Cerebellar cortex (tissue), 1 donor: ENCODE measurements around the gene RASA3.

Experiments used
- DNase-seq: peaks from one replicate; pipeline ENCODE4 v3.0.0-alpha.2; 2015; ENCODE audit warnings: low spot score

RASA3 gene

DNA sequence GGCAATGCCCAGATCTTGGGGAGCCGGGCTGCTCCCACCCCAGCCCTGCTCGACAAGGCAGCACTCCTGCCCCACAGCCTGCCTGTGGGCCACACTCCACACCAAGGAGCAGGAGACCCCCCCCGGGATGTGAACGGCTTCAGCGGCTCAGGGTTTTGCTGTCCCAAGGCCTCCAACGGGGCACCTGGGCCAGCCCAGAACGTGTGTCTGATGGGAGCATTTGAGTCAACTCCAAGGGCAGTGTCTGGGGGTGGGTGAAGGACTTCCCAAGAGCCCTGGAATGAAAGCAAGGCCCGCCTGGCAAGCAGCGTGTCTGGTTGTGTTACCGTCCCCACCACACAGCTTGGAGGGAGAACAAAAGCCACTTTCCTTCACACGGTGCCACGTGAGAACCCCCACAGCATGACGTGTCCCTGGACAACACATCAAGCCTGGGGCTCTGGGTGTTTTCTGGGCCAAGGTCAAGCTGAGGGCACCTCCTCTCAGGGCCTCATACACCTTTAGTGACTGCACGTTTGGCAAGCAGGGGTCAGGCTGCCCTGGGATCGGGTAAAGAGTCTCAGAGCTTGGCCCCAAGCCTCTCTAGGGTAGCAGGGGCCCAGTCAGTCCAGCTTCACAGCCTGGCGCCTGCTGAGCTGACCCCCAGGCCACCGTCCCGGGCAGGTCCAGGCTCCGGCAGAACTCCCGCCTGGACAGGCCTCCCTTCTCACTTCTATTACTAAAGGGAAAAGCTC lies 164.5 kb downstream of the RASA3 start:
- DNase-seq, result no peak

DNA sequence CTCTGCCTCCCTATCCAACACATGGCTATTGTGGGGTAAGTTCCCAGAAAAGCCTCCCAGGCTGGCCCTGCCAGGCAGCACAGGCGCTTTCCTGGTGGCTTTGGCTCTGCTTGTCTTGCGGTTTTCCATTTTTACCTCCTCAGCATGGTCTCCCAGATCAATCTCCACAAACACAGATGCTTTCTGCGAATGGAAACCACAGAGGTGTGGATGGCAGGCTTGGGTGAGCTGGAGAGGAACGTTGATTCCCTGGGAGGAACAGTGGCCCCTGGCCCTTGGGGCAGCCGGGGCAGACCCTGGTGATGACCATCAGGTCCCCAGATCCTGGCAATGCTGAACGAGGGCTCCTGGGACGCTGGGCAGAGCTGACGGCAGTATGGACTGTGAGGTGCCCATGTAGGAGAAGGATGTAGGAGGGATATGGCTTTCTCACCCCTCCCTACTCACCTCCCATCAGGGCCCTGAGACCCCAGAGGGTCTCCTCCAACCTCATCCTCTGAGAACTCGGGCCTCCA lies 165.2 kb downstream of the RASA3 start:
- DNase-seq, result no peak

DNA sequence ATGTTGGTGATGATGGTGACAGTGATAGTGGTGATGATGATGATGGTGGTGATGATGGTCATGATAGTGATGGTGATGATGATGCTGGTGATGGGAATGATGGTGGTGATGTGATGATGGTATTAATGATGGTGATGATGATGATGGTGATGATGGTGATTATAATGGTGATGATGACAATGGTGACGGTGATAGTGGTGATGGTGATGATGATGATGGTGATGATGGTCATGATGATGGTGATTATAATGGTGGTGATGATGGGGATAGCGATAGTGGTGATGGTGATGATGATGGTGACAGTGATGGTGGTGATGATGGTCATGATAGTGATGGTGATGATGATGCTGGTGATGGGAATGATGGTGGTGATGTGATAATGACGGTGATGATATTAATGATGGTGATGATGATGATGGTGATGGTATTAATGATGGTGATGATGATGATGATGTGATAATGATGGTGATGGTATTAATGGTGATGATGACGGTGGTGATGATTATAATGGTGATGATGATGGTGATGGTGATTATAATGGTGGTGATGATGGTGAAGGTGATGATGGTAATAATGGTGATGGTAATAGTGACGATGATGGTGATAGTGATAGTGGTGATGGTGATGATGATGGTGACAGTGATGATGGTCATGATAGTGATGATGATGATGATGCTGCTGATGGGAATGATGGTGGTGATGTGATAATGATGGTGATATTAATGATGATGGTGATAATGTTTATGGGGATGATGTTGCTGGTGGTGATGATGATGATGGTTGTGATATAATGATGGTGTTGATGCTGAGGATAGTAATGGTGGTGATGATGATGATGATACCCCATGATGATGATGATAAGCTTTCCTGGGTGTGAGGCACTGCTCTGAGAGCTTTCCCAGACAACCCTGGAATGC lies 166.2 kb downstream of the RASA3 start:
- DNase-seq, result no peak

DNA sequence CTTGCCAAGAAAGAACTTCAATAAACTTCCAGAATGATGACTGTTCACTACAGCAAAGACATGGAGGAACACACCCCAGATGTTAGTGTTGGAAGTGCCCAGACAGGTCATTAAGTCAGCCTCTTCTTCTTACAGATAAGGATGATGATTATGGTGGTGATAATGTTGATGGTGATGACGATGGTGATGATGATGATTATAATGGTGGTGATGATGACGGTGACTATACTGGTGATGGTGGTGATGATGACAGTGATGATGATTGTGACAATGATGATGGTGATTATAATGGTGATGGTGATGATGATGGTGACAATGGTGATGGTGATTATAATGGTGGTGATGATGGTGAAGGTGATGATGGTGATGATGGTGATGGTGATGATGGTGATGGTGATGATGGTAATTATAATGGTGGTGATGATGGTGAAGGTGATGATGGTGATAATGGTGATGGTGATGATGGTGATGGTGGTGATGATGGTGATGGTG lies 167.0 kb downstream of the RASA3 start:
- no peak for DNase-seq

DNA sequence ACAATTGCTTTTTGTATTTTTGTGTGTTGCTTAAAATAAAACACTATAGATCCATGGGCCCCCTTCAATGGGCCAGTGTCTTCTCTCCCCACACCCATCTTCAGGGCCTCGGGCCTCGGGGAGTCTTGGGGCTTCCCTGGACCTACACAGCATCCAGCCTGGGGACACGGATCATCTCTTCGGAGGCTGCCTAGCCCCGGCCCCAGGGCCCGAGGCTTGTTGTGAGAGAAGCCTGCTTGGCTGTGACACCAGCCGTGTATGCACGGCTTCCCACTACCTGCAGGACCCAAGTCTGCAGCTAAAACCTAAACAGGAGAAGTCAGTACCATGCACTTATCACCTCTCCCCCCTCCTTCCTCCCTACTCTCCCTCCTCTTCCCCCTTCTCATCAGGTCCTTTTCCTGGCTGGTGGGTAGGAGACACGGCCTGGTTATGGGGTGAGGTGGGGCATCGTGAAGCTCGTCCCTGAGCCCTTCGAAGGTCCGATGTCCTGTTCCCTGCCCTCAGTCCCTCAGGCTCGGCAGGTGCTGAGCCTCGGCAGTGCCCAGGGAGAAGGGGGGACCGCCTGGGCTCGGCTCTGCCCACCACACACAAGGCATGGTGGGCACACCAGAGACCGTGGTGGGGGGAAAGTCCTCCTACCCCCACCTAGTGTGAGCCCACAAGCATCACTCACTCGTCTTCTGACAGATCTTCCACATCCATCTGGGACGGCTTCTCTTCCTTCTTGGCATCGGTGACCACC lies 168.0 kb downstream of the RASA3 start:
- DNase-seq, result no peak

DNA sequence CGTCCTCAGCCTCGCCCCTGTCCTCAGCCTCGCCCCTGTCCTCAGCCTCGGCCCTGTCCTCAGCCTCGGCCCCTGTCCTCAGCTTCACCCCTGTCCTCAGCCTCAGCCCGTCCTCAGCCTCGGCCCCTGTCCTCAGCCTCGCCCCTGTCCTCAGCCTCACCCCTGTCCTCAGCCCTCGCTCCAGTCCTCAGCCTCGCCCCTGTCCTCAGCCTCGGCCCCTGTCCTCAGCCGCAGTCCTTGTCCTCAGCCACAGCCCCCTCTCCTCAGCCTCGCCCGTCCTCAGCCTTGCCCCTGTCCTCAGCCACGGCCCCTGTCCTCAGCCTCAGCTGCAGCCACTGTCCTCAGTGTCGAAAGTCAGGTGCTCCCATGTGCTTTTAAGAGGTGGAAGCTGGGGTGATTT lies 169.0 kb downstream of the RASA3 start:
- DNase-seq, result no peak

DNA sequence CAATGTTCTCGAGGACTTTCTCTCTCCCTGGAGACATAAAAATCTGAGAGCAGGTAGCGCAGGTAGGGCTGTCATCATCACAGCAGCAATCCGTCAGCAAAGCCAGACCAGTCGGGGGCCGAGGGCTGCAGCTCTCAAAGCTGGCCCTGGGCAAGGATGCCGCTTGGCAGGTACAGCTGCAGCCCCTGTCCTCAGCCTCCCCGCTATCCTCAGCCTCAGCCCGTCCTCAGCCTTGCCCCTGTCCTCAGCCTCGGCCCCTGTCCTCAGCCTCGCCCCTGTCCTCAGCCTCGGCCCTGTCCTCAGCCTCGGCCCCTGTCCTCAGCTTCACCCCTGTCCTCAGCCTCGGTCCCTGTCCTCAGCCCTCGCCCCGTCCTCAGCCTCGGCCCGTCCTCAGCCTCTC lies 169.4 kb downstream of the RASA3 start:
- DNase-seq, result no peak

DNA sequence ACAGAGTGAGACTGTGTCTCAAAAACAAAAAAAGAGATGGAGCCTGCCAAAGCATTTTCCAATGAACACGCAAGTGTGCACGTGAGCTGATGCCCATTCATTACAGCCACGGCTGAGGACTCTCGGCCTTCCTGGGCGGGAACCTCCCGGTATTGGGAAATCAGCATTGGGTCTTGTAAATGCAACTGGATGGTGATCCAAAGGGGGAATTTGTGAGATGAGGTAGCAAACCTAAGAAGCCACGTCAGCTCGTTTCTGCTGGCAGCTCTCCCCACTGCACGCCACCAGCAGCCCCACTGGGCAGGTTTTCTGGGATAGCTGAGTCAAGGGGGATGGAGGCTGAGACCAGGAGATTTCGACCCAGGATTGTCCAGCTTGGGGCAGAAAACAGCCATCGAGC lies 170.0 kb downstream of the RASA3 start:
- DNase-seq, result no peak

DNA sequence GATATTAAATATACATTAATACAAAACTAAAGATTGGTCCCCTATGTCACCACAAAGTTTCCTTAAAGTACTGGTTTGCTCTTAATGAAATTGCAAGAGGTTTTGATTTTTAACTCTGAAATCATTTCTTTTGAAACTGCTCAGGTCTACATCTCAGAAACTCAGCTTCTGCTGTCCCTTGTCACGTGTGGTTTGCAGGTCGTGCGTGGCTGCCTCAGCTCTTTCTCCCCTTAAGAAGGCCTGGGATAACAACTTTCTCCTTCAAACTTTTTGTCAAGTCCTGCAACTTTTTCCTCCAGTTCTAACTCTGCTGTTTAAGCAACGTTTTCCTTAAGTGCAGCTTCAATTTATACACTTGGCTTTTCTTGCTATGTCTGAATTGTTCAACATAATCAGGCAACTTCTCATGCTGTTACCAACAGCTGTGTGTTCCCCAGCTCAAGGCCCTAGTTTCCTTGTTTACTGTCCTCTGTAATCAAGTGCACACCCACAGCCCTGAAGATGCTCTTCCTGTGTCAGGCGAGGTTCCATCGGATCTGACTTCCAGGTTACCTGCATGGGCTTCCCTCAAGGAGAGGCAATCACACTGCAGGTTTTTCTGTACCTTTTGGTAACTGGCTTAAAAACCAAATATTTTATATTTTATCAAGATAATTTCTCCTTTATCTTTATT lies 172.0 kb downstream of the RASA3 start:
- DNase-seq, result no peak

DNA sequence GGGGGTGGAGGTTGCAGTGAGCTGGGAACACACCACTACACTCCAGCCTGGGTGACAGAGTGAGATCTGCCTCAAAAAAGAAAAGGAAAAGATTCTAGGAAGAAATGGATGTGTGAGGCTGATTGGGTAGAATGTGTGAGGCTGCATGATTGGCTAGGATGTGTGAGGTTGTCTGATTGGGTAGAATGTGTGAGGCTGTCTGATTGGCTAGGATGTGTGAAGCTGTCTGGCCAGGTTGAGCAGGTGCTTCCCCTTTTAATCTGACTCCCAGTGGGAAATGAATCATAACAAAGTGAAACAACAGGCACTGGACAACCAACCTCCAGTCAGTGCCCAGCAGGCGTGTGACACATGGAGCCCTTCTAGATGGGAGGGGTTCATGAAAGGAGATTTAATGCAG lies 173.2 kb downstream of the RASA3 start:
- DNase-seq, result no peak

DNA sequence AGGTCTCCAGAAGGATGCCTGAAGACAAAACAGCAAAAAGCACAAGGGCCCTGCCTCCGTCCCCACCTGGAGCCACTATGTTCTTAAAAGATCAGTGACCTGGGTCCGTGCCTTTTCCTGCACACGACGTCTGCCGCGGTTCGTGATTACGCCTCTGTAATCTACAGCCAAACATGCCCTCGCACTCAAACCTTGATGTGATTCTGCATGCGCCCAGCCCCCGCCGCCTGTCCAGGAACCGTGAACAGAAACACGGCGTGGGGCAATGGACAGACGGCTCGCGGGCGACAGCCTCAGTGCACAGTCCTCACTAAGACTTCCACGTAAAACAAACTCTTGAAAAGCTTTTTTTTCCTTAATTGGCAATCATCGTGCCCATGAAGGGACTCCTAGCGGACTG lies 174.1 kb downstream of the RASA3 start:
- DNase-seq, result no peak

DNA sequence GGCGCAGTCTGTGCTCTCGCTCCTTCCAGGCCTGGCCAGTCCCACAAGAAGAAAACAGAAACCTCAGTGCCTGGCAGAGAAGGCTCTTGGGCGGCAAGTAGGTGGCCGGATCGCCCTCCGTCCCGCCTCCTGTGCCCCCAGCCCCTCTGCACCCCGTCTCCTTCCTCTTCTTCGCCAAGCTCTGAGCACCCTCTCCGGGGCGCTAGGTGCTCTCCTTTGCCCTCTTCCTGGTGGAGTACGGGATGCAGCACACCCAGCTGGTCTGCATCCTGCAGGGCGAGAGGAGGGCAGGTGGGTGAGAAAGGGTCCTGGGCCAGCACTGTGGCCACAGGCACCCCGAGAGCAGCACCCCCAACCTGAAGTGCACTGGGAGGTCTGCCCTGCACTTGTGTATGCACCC lies 175.9 kb downstream of the RASA3 start:
- no peak for DNase-seq

DNA sequence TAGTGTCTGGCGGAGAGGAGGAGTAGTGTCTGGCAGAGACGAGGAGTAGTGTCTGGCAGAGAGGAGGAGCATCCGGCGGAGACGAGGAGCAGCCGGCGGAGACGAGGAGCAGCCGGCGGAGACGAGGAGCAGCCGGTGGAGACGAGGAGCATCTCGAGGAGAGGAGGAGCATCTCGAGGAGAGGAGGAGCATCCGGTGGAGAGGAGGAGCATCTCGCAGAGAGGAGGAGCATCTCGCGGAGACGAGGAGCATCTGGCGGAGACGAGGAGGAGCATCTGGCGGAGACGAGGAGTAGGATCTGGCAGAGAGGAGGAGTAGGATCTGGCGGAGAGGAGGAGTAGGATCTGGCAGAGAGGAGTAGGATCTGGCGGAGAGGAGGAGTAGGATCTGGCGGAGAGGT lies 176.7 kb downstream of the RASA3 start:
- DNase-seq, result no peak

DNA sequence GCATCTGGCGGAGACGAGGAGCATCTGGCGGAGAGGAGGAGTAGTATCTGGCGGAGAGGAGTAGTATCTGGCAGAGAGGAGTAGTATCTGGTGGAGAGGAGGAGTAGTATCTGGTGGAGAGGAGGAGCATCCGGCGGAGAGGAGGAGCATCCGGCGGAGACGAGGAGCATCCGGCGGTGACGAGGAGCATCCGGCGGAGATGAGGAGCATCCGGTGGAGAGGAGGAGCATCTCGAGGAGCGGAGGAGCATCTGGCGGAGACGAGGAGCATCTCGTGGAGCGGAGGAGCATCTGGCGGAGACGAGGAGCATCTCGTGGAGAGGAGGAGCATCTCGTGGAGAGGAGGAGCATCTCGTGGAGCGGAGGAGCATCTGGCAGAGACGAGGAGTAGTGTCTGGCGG lies 177.2 kb downstream of the RASA3 start:
- DNase-seq, result no peak

DNA sequence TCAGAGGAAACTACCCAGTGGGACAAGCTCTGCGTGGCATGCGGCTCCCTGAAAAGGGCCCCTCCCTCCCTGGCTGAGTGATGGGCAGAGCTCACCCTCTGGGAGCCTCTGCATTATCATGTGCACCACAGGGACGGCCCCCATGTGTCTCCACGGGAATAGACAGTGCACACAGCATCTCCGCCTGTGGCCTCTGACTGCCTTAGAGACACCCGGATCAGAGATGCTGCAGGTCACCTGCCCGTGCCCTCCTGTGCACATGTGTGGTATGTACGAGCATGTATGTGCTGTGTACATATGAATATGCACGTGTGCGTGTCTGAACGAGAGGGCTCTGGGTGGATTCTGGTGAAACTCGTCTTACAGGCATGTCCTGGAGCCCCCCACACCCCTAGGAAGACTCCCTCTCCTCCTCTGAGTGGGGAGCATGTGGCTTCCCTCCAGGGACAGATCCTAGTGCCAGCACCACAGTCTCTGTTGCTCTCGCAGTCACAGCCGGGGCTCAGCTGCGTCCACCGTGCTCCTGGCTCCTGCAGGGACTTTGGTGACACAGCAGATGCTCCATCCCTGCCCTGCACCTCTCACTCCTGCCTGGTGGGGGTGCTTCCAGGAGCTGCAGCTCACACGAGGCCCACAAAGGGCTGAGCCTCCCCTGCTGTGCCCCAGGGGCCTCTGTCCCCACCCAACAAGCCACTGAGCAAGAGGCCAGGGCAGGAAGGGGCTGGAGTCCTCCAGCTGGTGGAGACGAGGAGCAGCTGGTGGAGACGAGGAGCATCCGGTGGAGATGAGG lies 178.2 kb downstream of the RASA3 start:
- DNase-seq, result no peak

DNA sequence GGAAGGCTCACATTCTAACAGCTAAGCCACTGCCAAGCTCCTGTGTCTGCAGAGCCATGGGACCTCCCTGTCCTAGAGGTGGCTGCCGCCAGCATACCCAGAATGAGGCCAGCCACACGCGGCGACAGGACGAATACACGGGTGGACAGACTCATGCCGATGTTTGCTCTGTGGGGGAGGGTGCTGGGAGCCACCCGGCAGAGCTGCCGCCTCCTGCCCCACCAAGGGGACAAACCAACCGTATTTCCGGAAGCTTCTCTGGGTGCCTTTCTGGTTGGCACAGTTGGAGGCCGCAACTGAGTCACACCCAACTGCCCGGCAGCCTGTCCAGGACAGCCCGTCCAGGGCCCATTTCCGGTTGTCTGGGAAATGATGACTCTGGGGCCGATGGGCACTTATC lies 178.9 kb downstream of the RASA3 start:
- no peak for DNase-seq

DNA sequence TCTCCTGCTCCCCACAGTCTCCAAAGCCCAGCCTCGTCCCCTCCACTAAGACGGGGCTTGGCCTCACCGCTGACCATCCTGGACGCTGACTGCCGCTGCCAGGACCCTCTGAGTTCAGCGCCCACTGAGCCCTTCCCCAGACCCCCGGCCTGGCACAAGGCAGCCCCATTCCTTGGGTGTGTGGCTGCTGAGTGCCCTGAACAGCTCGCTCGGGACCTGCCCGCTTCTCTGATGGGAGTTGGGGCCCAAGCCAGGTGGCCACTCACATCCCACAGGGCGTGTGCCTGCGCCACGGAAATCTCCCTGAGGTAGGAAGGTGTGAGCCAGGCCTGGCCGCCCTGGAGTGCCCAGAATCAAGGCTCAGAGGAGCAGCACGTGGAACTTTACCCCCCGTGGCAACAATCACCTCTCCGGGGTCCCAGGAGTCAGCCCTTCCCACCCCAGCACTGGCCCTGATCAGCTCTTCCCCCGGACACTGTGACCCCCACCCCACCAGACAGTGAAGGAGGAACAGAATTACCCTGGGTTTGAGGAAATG lies 179.4 kb downstream of the RASA3 start:
- no peak for DNase-seq

DNA sequence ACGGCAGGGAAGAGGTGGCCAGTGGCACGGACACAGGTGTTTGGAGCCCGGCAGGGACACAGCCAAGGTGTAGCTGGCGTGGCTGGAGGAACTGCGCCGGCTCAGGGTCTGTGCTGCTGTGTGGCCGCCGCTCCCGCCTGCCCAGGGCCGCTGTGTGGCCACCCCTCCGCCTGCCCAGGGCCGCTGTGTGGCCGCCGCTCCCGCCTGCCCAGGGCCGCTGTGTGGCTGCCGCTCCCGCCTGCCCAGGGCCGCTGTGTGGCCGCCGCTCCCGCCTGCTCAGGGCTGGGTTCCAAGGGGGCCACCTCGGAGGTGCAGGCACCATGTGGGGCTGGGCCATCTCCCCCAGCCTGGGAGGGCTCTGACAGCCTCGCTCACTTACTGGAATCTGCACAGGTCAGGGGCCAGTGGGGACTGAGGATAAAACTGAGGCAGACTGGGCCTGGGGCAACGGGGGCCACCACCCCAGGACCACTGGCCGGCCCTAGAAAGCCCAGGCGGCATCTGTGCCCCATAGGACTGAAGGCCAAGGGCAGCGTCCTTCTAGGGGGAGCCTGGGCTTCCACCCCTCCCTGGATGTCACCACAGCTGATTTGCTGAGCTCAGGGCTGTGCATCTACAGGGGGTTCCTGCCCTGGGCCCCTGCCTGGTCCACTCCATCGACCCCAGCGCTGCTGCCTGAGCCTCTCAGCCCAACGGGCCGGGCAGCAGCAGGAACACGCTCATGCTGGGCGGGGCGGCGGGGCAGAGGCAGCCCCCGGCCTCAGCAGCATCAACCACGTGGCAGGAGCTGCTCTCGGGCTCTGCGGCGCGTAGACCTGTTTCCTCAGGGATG lies 180.1 kb downstream of the RASA3 start:
- DNase-seq, result no peak

DNA sequence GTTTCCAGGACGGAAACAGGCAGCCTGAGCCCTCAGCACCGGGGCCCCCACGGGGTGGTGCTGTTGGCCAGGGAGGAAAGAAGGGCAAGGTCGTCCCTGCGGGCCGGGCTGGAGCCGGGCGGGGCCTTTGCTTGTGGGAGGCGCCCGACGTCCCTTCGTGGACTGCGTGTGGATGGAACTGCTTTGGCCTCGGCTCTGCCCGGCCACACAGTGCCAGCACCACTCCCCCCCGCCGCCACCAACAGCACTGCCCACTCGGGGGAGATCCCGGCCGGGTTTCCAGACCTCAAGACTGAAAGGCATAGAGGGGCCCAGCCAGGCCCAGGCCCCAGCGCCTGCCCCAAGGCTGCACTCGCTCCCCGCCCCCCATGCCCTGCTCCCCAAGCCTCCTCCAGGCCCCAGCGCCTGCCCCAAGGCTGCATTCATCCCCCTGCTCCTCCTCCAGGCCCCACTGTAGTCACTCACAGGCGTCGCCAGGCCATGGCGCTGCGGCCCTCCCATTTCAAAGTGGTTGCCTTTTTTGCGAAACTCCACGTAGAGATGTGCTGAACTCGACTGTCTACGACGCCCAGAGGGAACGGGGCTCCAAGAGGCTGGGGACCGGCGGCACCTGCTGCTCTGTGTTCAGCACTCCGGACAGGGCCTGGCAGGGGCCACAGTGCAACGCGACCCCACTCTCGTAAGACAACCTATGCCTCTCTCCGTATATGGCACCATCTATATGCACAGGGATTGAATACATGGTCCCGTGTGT lies 181.0 kb downstream of the RASA3 start:
- peak; percentile 38 for DNase-seq
